CD4-positive, alpha-beta T cell treated with Interleukin-6 for 4 hours (primary cell): Measurements from ENCODE around the gene TDRD9.
"Not testable (repeated sequence)": the region's sequence is repeated elsewhere in the genome, so short reads cannot be mapped to it uniquely, and the experiment has no call there.

Source experiments
- DNase-seq: peaks from one replicate; pipeline ENCODE4 v3.0.0-alpha.2; 2020; ENCODE audit warnings: mixed read lengths

The TDRD9 gene

DNA sequence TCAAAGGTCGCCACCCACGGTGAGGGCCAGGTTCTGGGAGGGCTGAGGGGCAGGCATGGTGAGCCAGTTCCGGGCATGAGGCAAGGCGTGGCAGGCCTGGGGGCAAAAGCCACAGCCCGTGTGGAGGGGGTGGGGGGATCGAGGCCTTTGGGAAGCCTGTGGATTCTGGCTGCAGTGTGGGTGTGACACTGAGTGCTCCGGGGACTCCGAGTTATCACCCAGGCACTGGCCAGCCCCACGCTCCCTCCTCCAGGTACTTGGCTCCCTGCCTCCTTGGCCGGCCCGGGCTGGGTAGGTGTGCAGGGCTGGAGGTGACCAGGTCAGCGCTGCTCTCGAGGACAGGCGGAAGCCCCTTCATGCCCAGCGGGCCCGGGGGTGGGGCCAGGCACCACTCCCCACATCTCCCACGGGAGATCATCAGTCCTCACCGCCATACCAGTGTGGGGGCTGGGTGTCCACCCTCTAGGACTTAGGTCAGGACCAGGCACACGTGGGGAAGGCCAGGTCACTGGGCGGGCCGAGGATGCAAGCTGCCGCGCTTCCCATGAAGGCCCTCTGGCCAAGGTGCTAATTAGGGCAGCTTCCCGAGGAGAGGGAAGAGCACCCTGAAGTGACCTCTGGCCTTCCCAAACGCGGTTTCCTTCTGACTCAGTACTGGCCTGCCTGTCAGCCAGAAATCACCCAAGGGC lies 34.1 kb upstream of the TDRD9 start:
- DNase-seq = no peak

DNA sequence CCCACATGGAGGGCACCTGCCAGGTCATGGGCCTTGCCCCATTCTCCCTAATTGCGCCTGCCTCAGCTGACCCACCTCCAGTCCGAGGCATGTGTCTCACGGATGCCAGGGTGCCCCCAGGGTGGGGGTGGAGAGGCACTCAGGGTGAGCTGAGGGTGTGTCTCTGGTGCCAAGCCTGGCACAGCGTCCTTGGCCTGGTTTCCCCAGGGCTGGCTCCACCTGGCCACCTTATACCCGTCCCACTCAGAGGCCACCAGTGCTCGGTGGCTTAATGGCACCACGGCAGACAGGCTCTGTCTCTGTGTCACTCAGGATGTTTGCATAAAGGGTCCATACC lies 33.6 kb upstream of the TDRD9 start:
- no peak for DNase-seq

DNA sequence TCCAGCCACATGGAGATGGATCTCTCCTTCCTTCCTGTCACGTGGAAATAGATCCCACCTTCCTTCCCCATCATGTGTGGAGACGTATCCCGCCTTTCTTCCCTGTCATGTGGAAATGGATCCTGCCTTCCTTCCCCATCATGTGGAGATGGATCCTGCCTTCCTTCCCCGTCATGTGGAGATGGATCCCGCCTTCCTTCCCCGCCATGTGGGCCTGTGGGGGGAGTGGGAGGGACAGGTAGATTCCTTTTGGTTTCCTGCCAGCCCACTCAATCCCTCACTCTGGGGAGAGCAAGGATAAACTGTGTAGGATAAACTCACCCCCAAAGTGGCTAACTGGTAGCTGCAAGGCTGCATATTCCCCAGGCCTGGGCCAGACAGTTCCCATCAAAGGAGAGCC lies 31.7 kb upstream of the TDRD9 start:
- no peak for DNase-seq

DNA sequence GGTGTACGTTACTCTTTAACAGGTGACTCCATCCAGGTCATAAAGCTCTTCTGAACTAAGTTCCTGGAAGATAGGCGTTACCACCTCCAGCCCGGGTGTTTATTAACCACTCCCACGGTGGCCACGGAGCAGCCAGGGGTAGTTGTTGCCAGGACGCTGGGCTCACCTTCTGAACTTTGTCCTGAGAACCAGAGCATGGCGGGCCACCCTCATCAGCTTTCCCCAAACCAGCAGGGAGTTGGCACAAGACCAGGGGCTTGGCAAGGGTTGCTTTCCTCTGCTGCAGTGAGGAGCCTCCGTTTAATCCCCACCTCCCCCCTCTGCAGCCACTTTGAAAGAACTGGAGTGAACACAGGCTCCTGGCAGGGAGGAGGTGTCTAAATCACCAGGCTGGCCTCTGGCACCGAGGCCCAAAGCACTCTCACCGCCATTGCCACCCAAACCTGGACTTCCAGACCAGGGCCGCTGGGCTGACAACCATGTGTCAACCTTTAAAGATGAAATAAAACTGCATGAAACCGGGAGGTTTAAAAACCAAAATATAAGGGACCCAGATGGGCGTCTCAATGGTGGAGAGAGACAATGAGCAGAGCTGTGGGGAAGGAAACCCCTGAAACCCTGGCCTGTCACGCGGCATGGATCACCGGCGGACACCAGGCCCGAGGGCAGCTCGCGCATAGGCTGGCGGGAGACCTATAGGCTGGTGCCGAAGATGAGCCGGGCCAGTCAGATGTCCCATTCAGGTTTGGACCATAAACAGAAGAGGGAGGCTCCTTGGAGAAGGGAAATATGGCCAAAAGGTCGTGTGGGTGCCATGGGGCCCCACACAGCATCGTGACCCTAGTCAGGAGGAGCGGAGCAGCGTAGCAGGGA lies 30.9 kb upstream of the TDRD9 start:
- DNase-seq = no peak

DNA sequence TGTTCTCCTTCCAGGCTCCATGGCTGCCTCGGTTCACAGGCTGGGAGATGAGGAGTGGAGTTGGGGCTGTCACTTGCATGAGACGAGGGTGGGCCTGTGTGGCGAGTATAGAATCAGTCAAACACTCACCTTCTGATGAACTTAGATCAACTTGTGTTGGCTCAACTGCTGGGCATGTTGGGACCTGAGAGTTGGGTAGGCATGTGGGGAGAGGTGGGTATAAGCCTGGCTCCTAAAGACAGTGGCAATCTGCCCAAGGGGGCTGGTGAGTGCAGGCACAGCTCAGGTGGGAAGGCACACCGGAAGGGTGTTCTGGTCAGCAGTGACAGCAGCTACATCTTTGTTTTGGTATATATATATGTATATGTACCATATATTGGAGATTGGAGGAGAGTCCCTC lies 30.1 kb upstream of the TDRD9 start:
- no peak for DNase-seq

DNA sequence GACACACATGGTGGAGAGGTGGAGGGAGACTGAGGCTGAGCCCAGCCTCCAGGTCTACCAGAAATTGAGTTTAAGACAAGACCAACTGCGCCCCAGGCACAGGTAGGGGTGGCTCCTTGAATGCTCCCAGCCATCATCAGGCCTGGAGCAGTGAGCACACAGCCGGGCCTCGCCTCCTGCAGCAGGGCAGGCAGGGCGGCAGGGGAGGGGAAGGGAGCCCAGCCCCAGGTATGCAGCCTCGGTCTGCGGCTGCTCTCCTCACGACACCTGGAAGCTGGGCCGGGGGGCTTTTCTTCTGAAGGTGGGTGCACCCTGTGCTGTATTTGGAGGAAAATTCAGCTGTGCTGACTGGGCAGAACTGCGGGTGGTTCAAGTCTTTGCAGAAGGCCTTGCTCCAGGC lies 29.5 kb upstream of the TDRD9 start:
- no peak for DNase-seq

DNA sequence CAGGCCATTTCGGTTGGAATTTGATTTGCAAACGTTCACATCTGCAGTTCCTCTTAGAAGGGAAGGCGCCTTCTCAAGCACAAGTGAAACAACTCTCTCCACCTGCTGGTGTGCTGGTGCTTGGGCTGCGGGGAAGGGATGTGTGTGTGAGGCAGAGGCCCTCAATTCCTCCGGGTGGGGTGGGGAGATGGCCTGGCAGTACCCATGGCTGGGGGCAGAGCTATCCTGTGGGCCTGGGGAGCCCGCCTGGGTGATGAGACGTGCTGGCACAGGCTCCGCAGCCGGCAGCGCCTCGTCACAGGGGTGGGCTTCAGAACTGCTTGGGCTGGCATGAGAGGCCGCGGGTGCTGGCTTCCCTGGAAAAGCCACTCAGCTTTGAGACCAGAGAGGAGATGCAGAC lies 28.9 kb upstream of the TDRD9 start:
- no peak for DNase-seq

DNA sequence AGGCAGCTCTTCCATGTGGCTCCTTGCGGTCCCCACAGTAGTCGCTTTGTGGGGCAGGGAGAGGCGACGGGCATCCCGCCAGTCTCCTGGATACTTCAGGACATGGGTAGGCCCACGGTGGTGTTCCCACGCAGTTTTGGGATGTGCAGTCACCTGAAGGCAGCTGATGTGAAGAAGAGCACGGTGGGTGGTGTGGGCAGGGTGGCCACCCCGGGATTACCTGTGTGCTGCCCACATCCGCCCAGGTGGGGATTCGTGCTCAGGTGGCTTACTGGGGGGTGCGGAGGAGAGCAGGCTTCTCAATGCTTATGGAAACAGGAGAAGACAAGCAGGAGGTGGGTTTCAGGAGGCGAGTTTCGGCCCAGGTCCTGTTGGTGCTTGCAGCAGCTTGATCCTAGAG lies 28.4 kb upstream of the TDRD9 start:
- DNase-seq = no peak

DNA sequence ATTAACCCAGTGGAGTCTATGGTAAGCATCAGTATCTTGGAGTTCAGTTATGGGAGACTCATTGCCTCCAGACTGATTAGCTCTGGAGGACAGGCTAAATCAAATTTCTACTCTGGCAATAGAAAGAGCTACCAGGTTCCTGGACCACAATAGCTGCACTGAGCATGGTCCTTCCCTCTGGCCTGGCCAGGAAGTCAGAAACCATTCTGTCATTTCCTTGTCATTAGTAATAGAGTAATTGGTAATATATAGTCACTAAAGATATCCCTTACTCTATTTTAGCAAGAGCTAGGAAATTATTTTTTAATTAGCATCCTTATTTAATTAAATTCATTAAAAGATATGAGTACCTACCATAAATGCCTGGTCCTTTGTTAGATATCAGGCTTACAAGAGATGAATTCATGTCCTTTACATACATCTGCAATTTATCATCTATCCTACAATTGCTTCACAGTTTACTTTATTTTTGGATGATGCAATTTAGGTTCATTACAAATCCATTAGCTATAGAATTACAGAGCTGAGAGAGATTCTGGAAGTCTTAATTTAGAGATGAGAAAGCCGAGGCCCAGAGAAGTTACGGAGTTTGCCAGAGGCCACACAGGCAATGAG lies 23.7 kb upstream of the TDRD9 start:
- no peak for DNase-seq

DNA sequence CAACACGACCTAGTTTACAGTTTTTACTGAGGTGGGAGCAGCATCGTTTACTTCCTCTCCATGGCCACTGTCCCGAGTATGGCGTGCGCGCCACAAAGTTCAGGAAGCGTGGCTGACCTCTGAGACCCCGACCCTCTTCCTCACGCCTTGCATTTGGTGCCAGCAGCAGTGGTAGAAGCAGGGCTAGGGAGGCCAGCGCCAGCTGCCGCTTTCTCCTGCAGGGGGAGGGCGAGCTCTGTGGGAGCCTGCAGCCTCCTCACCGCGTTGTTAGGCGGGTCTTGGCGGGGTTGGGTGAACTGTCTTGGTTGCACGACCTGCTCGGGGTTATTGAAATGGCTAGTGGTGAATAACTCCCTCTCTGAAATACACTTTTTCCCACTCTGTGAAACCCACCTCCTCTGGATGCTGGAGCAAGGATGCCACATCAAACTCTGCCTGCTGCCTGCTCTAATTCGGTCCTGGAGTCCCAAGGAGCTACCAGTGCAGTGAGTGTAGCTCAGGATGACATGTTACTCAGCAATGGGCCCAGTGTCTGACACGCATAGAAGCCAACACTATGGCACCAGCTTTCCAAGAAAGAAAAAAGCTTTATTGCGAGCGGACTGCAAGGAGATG lies 22.3 kb upstream of the TDRD9 start:
- DNase-seq = peak; percentile 65

DNA sequence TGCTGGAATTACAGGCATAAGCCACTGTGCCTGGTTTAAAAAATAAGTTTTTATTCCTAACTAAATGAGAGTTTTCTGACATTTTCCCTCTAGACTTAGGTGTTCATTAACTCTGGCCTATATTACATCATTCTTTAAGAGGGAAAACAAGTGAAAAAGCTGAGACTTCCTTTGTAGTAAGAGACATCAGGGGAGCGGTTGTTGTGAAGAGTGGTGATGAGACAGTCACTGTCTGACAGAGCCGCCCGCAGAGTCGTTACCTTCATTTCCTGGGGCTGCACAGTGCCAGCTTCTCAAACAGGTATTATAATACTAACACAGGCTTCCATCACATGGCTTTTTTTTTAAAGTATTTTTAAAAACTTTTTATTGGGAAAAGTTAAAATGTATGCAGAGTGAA lies 19.7 kb upstream of the TDRD9 start:
- DNase-seq = peak; percentile 70

DNA sequence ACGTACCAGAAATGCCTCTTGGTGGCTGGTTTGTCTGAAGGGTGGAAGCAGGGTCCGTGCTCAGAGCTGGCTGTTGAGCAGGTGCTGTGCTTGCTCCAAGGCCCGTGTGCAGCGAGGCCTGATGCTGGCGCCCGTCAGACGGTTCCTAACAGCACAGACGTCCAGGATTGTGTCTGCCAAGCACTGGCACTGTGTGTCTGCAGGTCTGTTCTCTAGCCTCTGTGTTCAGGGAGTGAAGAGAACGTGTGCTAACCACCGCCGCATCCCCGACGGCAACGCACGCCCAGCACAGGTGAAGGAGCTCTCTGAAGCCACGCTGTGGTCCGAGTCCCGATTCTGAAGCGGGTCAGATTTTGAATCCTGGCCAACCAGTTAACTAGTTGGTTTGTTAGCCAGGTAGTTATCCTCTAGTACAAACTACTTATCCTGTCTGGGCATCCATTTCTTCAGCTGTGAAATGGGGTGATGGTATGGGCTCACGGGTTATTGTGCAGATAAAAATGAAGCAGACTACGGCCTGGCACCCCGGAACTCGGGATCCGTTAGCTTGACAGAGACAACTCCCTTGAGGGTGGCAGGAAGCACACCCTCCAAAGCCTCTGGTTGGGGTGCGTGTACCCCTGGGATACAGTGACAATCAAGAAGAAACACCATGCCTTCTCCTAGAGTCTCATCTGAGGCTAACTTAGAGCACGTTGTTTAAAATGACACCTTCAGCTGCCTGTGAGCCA lies 18.6 kb upstream of the TDRD9 start:
- no peak for DNase-seq

DNA sequence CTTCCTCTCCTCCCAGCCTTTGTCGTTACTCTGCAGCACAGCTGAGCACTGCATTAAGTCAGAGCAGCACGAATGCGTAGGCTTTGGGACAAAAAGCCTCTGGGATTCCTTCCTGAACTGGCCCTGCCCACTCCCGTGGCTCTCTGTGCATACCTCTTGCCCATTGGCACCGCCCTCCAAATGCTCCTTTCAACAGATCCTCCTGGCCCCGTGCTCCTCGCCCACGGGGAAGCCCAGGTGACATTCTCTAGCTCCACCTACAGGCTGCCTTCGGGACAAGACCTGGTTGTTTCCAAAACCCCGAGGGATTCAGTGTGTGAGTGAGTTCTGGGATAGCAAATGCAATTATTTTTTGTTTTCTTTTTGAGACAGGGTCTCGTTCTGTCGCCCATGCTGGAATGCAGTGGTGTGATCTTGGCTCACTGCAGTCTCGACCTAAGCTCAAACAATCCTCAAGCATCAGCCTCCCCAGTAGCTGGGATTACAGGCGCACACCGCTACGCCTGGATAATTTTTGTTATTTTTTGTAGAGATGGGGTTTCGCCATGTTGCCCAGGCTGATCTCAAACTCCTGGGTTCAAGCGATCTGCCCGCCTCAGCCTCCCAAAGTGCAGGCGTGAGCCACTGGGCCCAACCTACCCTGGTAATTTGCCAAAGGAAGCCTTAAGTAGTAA lies 17.9 kb upstream of the TDRD9 start:
- DNase-seq = peak; percentile 80

DNA sequence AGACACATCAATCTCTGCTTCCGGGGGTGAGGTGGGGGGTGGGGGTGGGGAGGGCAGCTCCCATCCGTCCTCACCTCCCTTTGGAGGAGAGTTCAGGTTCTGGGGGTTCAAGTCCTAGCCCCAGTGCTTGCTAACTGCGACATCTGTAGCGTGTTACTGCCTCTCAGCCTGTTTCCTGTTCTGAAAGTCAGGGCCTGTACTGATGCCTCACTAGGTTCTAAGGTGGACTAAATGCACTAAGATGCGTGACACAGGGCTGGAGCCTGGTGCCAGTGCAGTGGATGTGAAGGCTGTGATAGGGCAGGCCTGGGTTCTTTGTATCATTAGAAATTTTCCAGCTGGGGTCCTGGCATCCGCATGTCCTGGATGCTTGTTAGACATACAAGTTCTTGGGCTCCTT lies 17.3 kb upstream of the TDRD9 start:
- no peak for DNase-seq

DNA sequence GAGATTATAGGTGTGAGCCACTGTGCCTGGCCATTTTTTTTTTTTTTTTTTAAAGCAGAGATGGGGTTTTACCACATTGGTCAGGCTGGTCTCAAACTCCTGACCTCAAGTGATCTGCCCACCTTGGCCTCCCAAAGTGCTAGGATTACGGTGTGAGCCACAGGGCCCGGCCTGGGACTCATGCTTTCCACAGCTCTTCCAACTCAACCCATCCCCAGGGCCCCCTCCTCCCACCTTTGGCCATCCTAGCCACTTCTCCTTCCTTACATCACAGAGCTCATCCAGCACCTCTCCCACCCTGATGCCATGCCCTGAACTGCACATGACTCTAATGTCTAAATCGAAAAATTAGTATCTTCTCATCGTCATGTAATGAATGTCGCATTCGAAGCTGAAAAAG lies 12.6 kb upstream of the TDRD9 start:
- no peak for DNase-seq

DNA sequence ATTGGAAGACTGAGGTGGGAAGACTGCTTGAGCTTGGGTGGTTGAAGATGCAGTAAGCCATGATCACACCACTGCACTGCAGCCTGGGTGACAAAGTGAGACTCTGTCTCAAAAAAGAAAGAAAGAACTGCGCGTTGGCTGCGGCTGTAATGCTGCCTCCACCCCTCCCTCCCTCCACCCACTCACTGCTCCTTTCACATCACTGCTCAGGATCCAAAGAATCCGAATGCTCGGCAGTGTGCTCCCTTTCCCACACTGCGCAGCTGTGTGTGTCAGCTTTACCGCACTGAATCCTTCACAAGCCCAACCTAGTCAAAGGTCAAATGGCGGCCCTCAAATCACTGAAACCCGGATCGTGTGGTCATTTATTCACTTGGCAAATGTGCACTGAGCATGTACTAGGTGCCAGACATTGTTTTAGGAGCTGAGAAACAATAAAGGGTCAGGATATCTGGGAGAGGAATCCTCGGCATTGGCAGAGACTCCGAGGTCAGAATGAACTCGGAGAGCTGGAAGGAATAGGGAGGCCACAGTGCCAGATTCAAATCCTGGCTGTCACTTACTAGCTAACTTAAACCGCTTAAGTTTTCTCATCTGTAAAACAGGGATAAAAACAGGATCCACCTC lies 11.5 kb upstream of the TDRD9 start:
- no peak for DNase-seq

DNA sequence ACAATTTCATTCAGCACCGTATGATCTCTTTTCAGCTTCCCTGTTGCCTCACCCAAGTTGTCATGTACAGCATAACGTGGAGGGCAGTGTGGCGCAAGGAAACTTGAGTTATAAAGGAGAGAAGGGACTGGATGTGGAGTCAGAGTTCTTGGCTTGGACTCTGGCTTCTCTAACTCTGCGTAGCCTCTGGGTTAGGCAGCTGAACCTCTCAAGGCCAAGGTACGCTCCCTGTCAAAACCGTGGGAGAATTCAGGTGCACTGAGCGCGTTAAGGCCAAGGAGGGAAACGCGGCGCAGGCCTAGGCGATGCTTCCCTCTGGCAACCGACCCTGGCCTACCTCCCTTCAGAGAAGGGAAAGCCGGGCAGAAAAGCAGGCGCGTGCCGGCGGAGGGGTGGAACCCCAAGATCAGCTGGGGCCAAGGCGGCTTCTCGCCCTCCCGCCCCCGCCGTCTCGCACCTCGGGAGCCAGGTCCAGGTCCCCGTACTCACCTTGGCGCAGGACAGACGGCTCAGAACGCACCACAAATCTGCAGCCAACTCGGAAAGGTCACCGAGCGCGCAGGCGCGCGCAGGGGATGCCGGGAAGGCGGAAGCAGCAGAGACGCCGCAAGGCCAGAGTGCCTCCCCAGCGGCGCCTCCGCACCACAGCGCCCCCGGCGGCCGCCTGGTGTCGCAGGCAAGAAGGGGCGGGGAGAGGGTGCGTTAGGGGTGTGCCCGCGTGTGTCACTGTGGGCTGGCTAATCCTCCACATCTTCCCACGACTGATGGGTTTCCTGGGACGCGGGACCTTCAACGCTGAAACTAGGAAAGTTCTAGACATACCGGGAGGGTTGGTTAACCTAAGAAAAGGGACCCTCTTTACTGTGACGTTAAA lies 7.0 kb upstream of the TDRD9 start:
- DNase-seq = peak; percentile 96

DNA sequence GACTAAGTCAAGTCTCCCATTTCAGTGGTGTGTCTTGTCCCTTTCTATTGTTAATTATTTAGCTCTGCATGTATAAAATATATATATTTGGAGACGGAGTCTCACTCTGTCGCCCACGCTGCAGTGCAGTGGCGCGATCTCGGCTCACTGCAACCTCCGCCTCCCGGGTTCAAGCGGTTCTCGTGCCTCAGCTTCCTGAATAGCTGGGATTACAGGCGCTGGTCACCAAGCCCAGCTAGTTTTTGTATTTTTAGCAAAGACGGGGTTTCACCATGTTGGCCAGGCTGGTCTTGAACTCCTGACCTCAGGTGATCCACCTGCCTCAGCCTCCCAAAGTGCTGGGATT lies 6.4 kb upstream of the TDRD9 start:
- not testable (repeated sequence) for DNase-seq

DNA sequence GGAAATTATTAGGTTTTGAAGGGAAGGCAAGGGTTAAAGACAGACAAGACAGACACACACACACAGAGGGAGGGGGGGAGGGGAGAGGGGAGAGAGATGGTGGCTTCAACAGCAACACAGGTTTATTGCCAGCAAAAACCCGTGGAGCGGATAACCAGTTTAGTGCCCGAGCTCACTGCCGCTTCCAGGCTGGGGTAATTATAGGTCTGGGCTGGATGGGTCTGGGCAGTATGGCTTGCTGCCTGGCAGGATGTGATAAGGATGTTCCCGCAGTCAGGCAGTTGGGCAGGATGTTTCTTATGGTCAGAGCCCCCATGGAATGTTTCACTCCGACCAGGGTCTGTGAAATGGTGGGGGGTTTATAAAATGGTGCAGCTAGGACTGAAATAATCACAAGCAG lies 4.4 kb upstream of the TDRD9 start:
- DNase-seq = no peak

DNA sequence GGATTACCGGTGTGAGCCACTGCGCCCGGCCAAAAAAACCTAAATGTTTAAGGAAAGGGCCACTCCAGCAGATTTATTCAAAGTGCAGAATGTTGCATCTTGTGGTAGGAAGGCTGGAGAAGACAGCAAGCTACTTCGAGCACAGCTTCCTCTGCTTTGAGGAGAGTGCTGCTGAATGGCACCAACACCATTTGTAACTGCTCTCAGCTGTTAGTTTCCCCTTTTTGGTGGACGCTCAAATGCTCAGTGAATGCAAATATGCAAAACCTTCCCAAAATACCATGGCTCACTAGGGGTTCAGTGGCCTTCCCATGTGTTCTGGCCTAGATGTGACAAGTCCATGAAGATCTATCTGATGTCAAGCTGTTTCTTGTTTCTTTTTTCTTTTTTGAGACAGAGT lies 2.9 kb upstream of the TDRD9 start:
- DNase-seq = no peak

DNA sequence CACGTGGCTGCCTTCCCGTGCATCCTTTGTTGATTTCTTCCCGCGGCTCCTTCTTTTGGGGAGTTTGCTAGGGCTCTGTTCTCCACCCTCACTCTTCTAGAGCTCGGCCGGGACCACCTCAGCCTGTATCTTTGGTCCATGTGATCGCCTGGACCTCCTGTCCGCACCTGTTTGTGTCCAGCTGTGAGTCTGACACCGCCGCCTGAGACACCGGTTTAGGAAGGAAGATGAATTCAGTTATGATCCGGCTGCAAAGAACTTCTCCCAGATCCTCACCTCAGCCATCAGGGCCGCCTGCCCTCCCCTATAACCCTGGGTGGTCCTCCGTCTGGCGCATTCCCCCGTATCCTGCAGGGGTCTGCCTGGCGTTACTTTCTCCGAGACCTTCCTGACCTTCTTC lies 690 bp upstream of the TDRD9 start:
- no peak for DNase-seq
